ENCODE data around the gene RBM26.

DNA sequence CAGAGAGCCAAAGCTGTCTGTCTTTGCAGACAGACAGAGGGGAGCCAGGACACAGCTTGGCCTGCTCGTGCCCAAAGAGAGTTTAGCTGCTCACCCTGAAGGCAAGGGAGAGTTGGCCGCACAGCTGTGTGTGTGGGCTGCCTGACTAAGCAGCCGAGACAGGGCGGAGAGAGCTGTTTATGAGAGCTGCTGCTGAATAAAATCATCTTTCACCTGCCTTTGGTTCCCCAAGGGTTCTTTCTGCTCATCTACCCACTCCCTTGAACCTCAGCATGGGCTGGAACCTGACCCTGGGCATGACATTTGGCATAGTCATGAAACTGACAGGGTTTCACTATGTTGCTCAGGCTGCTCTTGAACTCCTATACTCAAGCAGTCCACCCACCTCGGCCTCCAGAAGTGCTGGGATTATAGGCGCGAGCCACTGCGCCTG lies 98.2 kb downstream of the RBM26 start:
- TF ChIP-seq CREB1 (IDR thresholded peaks at IDR 0.05; ENCODE audit: low read depth) (no peak), TAF1 (IDR thresholded peaks at IDR 0.05; ENCODE audit: low read depth) (no peak), EP300 (IDR thresholded peaks at IDR 0.05; ENCODE audit: borderline replicate concordance) (no peak), YY1 (IDR thresholded peaks at IDR 0.05; ENCODE audit: low read depth) (no peak), RAD21 (IDR thresholded peaks at IDR 0.05; ENCODE audit: low read depth) (no peak), CEBPB (IDR thresholded peaks at IDR 0.05) (no peak), TEAD4 (IDR thresholded peaks at IDR 0.05) (no peak), EGR1 (IDR thresholded peaks at IDR 0.05) (no peak), NFIC (IDR thresholded peaks at IDR 0.05) (no peak)
- TF ChIP-seq, protein P1, sequence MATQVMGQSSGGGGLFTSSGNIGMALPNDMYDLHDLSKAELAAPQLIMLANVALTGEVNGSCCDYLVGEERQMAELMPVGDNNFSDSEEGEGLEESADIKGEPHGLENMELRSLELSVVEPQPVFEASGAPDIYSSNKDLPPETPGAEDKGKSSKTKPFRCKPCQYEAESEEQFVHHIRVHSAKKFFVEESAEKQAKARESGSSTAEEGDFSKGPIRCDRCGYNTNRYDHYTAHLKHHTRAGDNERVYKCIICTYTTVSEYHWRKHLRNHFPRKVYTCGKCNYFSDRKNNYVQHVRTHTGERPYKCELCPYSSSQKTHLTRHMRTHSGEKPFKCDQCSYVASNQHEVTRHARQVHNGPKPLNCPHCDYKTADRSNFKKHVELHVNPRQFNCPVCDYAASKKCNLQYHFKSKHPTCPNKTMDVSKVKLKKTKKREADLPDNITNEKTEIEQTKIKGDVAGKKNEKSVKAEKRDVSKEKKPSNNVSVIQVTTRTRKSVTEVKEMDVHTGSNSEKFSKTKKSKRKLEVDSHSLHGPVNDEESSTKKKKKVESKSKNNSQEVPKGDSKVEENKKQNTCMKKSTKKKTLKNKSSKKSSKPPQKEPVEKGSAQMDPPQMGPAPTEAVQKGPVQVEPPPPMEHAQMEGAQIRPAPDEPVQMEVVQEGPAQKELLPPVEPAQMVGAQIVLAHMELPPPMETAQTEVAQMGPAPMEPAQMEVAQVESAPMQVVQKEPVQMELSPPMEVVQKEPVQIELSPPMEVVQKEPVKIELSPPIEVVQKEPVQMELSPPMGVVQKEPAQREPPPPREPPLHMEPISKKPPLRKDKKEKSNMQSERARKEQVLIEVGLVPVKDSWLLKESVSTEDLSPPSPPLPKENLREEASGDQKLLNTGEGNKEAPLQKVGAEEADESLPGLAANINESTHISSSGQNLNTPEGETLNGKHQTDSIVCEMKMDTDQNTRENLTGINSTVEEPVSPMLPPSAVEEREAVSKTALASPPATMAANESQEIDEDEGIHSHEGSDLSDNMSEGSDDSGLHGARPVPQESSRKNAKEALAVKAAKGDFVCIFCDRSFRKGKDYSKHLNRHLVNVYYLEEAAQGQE (IDR thresholded peaks at IDR 0.05; ENCODE audit: low read depth), result no peak
- TF ChIP-seq, protein P2, sequence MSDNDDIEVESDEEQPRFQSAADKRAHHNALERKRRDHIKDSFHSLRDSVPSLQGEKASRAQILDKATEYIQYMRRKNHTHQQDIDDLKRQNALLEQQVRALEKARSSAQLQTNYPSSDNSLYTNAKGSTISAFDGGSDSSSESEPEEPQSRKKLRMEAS (IDR thresholded peaks at IDR 0.05), result no peak
